ENCODE results near the gene OPRM1. TPM values are rescaled to one million over a fixed set of nuclear protein-coding genes. Genes with fewer than 3 reads are reported as not detected.

Gene OPRM1
- total RNA-seq, 1 experiment from 2014 or later, result not detected

DNA sequence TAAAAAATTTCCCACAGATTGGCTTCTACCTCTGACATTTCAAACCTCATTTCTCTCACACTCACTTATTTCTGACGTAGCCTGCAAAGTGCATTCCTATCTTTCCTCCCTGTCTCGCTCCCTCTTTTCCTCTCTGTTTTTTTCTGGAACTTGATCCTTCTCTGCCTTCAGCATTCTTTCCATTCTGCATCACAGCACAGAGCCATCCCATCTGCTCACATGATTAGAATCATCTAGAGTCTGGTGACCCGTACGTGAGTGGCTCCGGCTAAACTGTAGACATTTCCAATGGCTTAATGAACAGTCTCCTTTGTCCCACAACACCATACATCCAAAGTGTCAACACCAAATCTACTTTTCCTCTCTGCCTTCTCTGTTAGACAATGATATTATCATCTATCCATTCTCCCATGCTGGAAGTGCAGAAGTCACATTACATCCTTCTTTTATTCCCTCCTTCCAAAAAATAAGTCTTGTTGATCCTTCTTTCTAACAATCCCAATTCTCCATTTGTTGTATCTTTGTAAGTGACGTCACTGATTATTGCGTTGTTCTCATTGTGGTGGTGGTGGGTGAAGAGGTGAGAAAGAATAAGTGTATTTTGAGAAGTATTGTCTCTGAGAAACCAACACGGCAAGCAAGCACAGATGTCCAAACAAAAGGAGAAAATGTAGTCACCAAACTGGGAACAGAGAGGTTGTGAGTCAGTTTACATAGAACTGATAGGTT, 41.6 kb downstream of the OPRM1 start:
- Histone ChIP-seq H2BK120ac (ENCODE audit: low read depth, low read length, poor library complexity, severe bottlenecking) (no peak overlapping the region), H3K14ac (ENCODE audit: insufficient read depth, low read length) (no peak overlapping the region), H2BK5ac (ENCODE audit: insufficient read length, low read length) (no peak overlapping the region), H4K20me1 (ENCODE audit: control insufficient read depth, insufficient read depth, insufficient read length) (no peaks in the 10 kb centered on the region), H2BK20ac (ENCODE audit: low read depth, low read length, poor library complexity, severe bottlenecking) (no peak overlapping the region), H3K9me3 (ENCODE audit: control insufficient read depth, low read depth, low read length) (no peaks in the 10 kb centered on the region), H2AFZ (ENCODE audit: low read length) (no peak overlapping the region), H3K79me1 (ENCODE audit: insufficient read depth, low read depth, low read length, poor library complexity, severe bottlenecking) (no peaks in the 10 kb centered on the region), H3T11ph (ENCODE audit: low read length) (no peak overlapping the region), H3K56ac (ENCODE audit: insufficient read length, low read depth, low read length) (no peak overlapping the region), H4K91ac (ENCODE audit: insufficient read length, low read depth, low read length) (no peak overlapping the region), H4K5ac (ENCODE audit: insufficient read length, low read depth, low read length) (no peak overlapping the region), H3K23ac (ENCODE audit: insufficient read length, low read depth, low read length) (no peak overlapping the region), H4K8ac (replicated peaks; ENCODE audit: insufficient read length, low read depth, low read length) (no peak overlapping the region), H3K4me1 (ENCODE audit: insufficient read depth, low read length) (no peaks in the 10 kb centered on the region), H3K79me2 (ENCODE audit: insufficient read depth, low read length) (no peaks in the 10 kb centered on the region), H3K27me3 (ENCODE audit: insufficient read depth, low read length) (no peaks in the 10 kb centered on the region), H3K9ac (ENCODE audit: extremely low read depth, insufficient read length, low read length) (no peak overlapping the region), H3K23me2 (ENCODE audit: insufficient read length, low read depth, low read length, poor library complexity, severe bottlenecking) (no peaks in the 10 kb centered on the region), H3K27ac (ENCODE audit: insufficient read length, low read depth, low read length) (no peak overlapping the region), H2AK5ac (ENCODE audit: insufficient read length, low read length) (no peak overlapping the region), H3K18ac (ENCODE audit: insufficient read length, low read depth, low read length) (no peak overlapping the region), H3K4me2 (ENCODE audit: insufficient read depth, insufficient read length, low read length) (no peak overlapping the region), H2BK12ac (ENCODE audit: insufficient read length, low read depth, low read length) (no peak overlapping the region), H3K4ac (ENCODE audit: low read depth, low read length) (no peak overlapping the region), H2BK15ac (ENCODE audit: low read depth, low read length) (no peak overlapping the region)
- TF ChIP-seq, protein P1, sequence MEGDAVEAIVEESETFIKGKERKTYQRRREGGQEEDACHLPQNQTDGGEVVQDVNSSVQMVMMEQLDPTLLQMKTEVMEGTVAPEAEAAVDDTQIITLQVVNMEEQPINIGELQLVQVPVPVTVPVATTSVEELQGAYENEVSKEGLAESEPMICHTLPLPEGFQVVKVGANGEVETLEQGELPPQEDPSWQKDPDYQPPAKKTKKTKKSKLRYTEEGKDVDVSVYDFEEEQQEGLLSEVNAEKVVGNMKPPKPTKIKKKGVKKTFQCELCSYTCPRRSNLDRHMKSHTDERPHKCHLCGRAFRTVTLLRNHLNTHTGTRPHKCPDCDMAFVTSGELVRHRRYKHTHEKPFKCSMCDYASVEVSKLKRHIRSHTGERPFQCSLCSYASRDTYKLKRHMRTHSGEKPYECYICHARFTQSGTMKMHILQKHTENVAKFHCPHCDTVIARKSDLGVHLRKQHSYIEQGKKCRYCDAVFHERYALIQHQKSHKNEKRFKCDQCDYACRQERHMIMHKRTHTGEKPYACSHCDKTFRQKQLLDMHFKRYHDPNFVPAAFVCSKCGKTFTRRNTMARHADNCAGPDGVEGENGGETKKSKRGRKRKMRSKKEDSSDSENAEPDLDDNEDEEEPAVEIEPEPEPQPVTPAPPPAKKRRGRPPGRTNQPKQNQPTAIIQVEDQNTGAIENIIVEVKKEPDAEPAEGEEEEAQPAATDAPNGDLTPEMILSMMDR (conservative IDR thresholded peaks at IDR 0.05), result no peak
- no peak for DNase-seq
- Mint-ChIP-seq H3K4me3 (no peak overlapping the region), H3K27me3 (ENCODE audit: low read depth) (no peaks in the 10 kb centered on the region), H3K4me1 (no peaks in the 10 kb centered on the region), H3K36me3 (ENCODE audit: insufficient read depth in 1 of 3, low read depth in 3 of 3) (no peaks in the 10 kb centered on the region), H3K27ac (no peak overlapping the region; a peak in 1 of 7 replicates), H3K9me3 (no peaks in the 10 kb centered on the region; a peak in 1 of 5 replicates)
- WGBS (ENCODE audit: extremely low coverage, insufficient read length, low lambda C conversion rate), result 100% methylated on average over 2 of the region's 8 CpGs

Data from H9 (cell line).